Fibroblast of skin of abdomen (primary cell): ENCODE results near the gene NOC2L.

Experiments used
- DNase-seq: peaks from one replicate; pipeline ENCODE4 v3.0.0-alpha.2; 2013

NOC2L gene

GRCh38 chr1:928825-929661, 30.0 kb downstream of the NOC2L start:
- DNase-seq = no peak

DNA sequence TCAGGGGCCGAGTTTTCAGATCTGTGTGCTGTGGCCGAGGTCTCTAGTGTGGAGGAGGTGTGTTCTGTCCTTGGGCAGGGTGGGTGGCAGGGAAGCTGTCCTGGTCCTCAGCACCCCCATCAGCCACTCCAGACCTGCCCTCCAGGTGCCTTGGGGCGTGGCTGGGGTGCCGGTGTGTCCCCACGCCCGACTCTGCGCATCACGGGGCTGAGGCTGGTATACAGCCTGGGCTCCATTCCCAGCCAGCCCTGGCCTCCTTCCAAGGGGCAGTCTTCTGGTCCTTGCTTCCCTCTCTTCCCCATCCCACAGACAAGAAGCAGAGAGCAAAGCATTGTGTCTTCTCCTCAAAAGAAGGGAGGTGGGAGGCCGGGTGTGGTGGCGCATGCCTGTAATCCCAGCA, 31.3 kb downstream of the NOC2L start:
- DNase-seq = no peak

- no peak for DNase-seq
Measured at GRCh38 chr1:927234-927633, 31.8 kb downstream of the NOC2L start.

- peak; percentile 62 for DNase-seq
Measured at GRCh38 chr1:925561-926421, 33.3 kb downstream of the NOC2L start.

DNA sequence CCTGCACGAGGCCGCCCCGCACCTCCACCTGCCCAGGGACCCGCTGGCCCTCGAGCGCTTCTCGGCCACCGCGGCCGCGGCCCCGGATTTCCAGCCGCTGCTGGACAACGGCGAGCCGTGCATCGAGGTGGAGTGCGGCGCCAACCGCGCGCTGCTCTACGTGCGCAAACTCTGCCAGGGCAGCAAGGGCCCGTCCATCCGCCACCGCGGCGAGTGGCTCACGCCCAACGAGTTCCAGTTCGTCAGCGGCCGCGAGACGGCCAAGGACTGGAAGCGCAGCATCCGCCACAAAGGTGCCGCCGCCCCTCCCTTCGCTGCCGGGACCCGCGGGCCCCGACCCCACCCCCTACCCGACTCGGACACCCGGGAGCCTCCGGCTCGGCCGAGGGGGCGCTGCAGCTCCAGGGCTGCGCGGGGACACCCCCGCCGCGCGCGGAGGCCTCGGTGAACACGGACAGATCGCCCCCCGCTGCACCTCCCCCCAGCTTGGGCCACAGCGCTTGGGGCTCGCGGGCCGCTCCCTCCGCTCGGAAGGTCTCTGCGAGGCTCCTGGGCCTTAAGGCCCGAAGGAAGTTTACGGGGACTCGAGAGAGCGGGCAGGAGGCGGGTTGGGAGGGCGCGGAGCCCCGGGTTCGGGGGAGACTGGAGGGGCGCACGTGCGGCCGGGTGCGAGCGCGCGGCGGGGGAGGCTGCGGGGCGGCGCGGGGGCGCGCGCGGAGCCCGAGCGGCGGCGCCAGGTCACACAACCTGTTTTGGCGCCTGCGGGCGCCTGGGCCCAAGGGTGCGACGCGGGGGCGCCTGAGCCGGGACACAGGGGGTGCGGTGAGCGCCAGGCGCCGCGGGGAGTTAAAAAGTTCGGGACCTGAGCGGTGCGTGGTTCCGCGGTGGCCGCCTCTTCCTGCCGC, 34.1 kb downstream of the NOC2L start:
- DNase-seq = peak; percentile 42

GRCh38 chr1:923991-924655, 34.9 kb downstream of the NOC2L start:
- no peak for DNase-seq

GRCh38 chr1:923131-923990, 35.7 kb downstream of the NOC2L start, which contains the start of gene SAMD11:
SAMD11 (plus strand) TSS chr1:923923; CDS start chr1:924432, 509 bp downstream.
- DNase-seq = peak; percentile 90

DNA sequence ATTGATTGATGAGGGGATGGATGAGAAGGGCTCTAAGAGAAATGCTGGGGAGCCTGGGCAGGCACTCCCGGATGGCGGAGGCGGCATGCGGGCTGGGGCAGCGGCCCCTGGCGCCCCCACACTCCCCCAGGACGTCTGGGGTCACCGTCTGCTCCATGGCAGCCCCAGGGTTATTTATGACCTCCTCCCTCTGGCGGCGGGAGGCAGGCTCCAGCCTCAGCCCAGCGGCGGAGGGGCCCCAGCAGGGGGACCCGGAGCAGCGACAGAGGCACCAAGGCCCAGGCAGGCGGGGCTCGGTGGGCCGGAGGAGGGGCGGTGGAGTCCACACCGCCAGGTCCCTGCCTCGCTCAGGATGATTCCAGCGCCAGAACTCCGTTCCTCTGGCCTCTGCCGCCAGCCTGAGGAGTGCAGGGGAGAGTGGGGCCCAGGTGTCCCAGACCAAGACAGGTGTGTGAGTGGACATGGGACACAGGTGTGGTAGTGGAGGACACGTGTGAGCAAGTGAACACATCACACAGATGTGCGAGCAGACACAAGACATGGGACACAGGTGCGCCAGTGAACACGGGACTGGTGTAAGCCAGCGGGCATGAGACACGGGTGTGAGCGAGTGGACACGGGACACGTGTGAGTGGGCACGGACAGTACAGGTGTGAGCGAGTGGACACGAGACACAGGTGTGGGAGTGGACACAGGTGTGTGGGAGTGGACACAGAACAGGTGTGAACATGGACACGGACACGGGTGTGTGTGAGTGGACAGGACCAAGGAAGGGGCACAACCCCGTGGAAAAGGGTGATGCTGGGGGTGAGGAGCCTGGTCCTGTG, 37.8 kb downstream of the NOC2L start:
- peak; percentile 85 for DNase-seq

DNA sequence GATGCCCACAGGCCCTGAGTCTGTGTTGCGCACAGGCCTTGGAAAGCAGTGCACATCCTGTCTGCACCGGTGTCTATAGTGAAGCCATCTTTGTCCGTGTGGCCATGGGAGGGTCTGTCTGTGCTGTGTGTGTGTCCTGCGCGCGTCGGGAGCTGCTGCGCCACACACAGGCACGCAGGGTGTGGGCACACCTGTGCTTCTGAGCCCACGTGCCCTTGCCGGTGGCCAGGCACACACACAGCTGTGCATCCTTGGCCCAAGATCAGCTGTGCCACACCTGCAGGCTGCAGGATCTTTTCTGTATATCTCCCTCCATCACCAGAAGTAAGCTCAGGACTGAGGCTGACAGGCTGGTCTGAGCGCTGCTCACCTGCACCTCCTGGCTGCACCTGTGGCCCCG, 38.5 kb downstream of the NOC2L start:
- DNase-seq = no peak

GRCh38 chr1:920010-920409, 39.0 kb downstream of the NOC2L start:
- DNase-seq = no peak

DNA sequence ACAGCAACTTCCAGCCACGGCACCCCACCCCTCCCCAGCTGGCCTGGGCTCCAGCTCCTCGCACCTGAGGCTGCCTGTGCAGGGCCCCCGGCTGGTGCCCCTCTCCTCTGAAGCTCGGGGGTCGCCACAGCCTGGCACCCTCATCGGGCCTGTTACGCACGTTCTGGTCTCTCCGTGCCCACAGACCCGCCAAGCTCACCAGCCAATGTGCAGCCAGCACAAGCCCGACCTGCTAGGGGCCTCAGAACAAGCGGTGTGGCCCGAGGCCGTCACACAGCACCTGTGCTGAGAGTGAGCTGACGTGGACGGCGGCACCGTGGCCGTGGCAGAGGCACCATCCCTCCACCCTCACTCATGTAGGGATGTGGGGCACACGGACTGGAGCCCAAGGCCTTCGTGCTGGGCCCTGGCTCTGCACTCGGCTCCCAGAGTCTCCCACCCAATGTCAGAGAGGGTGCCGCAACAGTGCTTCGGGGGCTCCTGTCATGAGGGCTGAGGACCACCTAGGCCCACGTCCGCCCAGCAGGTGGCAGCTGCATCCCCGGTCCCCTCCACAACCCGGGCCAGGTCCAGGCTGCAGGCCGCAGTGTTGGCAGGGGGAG, 39.7 kb downstream of the NOC2L start:
- DNase-seq = no peak

DNA sequence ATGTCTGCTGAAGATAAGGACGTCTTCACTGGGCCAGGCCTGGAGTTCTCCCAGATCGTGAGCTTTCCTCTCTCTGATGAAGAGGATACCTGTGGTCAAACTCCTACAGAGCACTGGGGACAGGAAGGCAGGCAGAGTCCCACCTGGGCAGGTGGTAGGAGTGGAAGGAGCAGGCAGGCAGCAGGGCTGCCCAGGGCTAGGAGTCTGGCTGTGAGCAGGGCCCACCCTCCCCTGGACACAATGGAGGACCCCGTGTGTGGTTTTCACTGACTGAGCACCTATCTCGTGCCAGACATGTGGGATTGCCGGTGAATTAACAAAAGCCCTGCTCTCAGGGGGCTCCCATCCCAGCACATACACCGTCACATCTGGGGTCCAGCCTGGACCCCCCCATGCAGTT, 40.2 kb downstream of the NOC2L start:
- DNase-seq = no peak

GRCh38 chr1:918353-918752, 40.7 kb downstream of the NOC2L start:
- DNase-seq = no peak

DNA sequence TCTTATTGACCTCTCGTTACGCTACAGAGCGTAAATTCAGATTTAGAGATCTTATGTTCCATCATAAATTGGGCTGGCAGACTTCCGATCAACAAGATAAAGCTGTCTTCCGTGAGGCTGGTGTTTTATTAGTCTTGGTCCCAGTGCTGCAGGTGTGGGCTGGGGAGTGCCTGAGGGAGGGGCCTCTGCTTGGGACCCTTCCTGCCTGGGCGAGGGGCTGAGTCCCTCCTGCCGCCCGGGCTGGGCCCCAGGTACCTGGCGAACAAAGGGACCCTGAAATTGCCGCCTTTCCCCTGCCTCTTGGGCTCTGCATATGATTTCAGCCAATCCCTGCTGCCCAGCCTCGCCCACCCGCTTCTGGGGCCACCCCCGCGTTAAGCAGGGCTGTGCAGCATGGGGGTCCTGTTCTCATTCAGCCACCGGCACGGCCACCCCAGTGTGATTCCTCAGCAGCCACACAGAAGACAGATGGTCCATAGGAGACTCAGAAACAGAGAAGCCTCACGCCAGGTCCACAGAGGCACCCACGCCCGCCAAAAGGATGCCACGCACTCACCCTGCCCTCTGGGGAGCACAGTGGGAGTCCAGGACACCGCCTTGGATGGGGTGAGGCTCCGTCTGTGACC, 41.5 kb downstream of the NOC2L start:
- DNase-seq = no peak

DNA sequence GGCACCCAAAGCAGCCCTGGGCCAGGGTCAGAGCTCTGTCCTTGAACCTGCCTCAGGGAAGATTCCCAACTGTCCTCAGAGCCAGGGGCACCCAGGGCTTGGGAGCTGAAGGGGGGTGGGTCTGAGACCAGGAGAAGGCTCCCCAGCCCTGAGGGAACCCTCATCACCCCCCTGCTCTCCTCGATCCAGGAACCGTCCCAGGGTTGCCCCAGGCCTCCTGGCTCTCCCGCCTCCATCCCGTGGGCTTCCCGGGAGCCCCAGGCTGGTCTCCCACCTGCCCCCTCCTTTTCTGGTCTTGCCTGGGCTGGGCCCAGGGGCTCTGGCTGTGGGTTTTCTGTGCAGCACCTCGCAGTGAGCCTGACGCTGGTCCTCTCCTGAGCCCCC, 42.0 kb downstream of the NOC2L start:
- no peak for DNase-seq

- no peak for DNase-seq
Measured at GRCh38 chr1:916173-917075, 42.6 kb downstream of the NOC2L start.

DNA sequence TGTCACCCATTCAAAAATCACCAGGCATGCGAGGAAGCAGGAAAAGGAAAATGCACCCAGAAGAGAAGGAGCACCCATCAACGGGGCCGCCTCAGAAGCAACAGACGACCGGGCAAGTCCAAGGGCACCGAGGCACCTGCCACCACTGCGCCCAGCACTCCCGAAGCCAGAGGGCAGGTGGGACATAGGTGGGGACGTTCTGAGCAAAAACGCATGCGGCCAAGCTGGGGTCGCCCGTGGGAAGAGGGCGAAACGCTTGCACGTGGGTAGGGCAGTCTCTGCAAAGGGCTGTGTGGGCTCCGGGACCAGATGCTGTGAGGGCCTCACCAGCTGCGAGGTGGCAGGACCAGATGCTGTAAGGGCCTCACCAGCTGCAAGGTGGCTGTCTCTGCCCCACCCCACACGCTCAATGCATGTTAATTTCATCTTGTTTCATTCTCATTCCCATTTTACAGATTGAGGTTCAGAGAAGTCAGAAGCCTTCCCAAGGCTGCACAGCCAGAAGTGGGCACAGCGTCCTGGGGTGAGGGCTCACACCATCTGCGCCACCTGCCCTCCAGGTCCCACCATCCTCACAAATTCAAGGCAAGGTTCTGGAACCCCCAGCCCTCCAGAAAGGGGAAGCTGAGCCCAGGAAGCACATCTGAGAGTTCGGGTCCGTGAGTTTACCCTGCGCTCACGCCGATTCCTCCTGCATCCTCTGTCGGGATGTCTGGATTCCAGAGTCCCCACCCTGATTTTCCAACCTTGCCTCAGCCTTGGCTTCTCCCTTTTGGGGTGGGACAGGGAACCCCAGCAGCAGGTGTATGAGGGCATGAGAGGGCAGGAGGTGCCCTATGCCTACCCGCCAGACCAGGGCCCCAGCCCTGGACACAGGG, 43.5 kb downstream of the NOC2L start:
- no peak for DNase-seq
